Pericardium fibroblast (primary cell): ENCODE data around the gene TIFAB. TPM values are rescaled to one million over a fixed set of nuclear protein-coding genes. Genes with fewer than 3 reads are reported as not detected.

Experiments
- total RNA-seq: library from RNA; depleted of rRNA; stranded (reverse); fragments of >200 nt; gene quantifications from 2 replicates; pipeline ENCODE4 v1.2.3, GENCODE V29; 2015

TIFAB gene
- total RNA-seq = not detected in 2 replicates

GRCh38 chr5:135452321-135453030, at the start of gene TIFAB:
Gene TIFAB (minus strand): TSS chr5:135452351. CDS start chr5:135449939, 2,412 bp downstream.

GRCh38 chr5:135447298-135447929, 4.7 kb downstream of the TIFAB start, which contains the start of gene DCANP1:
Gene DCANP1 (minus strand): TSS chr5:135447348. CDS start chr5:135447108, 240 bp downstream.

GRCh38 chr5:135398855-135399793, 53.0 kb downstream of the TIFAB start, which contains the start of gene MACROH2A1:
Gene MACROH2A1 (minus strand): TSS chr5:135399231. CDS start chr5:135389093, 10,138 bp downstream.

Other genes with a start within 250 kb of the TIFAB start
- 96.3 and 127 TPM in 2 replicates for gene MACROH2A1, start 53.1 kb downstream of the TIFAB start, total RNA-seq
- not detected in 2 replicates for gene DCANP1, start 5.0 kb downstream of the TIFAB start, total RNA-seq
- not detected in 2 replicates for gene NEUROG1, start 83.6 kb upstream of the TIFAB start, total RNA-seq
- 0.58 TPM in 1 of 2 replicates, not detected in the other for gene CXCL14, start 126.6 kb upstream of the TIFAB start, total RNA-seq